Testis (tissue), 2 donors: ENCODE results near the gene METRNL.

Experiments
- POLR2A ChIP-seq: fragments of 450-650 bp; IDR thresholded peaks from one replicate; pipeline ENCODE4 v1.6.1; 2017; ENCODE audit warnings: antibody characterized with exemption, mild to moderate bottlenecking, moderate library complexity
- TF ChIP-seq, protein P1 (sequence below), 3 experiments: fragments of 450-650 bp in 2 of 3; fragments of 200-600 bp in 1 of 3; sonication (generic) in 1 of 3; IDR thresholded peaks; one replicate each; pipeline ENCODE4 v1.5.1; 2016 to 2019; ENCODE audit warnings: antibody characterized with exemption in 3 of 3, mild to moderate bottlenecking in 2 of 3, moderate library complexity in 1 of 3

DNA sequence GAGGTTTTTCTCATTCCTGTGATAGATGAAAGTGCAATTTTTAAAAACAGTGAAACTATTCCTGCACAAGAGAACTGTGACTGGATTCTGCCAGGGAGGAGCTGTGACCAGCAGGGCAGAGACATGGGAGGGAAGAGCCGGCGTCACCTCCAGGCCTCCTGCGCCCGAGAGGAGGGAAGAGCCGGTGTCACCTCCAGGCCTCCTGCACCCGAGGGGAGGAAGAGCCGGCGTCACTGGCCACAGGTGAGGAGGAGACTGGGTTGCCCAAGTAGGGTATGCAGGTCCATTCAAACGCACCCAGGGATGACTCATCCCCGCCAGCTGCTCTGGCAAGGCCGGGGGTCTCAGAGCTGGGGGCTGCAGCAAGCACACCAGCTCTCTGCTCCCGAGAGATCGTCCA is 56.7 kb downstream of the METRNL start:
- no peak for TF ChIP-seq POLR2A
- TF ChIP-seq, protein P1, sequence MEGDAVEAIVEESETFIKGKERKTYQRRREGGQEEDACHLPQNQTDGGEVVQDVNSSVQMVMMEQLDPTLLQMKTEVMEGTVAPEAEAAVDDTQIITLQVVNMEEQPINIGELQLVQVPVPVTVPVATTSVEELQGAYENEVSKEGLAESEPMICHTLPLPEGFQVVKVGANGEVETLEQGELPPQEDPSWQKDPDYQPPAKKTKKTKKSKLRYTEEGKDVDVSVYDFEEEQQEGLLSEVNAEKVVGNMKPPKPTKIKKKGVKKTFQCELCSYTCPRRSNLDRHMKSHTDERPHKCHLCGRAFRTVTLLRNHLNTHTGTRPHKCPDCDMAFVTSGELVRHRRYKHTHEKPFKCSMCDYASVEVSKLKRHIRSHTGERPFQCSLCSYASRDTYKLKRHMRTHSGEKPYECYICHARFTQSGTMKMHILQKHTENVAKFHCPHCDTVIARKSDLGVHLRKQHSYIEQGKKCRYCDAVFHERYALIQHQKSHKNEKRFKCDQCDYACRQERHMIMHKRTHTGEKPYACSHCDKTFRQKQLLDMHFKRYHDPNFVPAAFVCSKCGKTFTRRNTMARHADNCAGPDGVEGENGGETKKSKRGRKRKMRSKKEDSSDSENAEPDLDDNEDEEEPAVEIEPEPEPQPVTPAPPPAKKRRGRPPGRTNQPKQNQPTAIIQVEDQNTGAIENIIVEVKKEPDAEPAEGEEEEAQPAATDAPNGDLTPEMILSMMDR (IDR thresholded peaks at IDR 0.05) = no peak
